GM08714 (cell line): Measurements from ENCODE around the gene CNTNAP4.

ENCODE experiments used
- H3K4me3 ChIP-seq: fragments of 200-500 bp; sonication (Bioruptor generic); 2 replicates; pipeline ENCODE4 v1.5.1; 2014; ENCODE audit warnings: mild to moderate bottlenecking, low read length, inconsistent platforms
- ZNF274 ChIP-seq: IDR thresholded peaks from 2 replicates; pipeline ENCODE4 v1.6.1; 2012; ENCODE audit warnings: mild to moderate bottlenecking, low read depth, low read length

The CNTNAP4 gene

GRCh38 chr16:76524356-76524755 is 247.2 kb downstream of the CNTNAP4 start:
- no peak for TF ChIP-seq ZNF274
- H3K4me3 ChIP-seq = no peak overlapping the region

GRCh38 chr16:76524769-76525168 is 247.6 kb downstream of the CNTNAP4 start:
- H3K4me3 ChIP-seq = no peak overlapping the region
- no peak for TF ChIP-seq ZNF274

GRCh38 chr16:76527244-76527643 is 250.0 kb downstream of the CNTNAP4 start:
- no peak overlapping the region for H3K4me3 ChIP-seq
- TF ChIP-seq ZNF274 = no peak

GRCh38 chr16:76529120-76529519 is 251.9 kb downstream of the CNTNAP4 start:
- no peak overlapping the region for H3K4me3 ChIP-seq
- TF ChIP-seq ZNF274 = no peak

GRCh38 chr16:76531236-76531635 is 254.0 kb downstream of the CNTNAP4 start:
- TF ChIP-seq ZNF274 = no peak
- H3K4me3 ChIP-seq = no peak overlapping the region

- H3K4me3 ChIP-seq = no peak overlapping the region
- no peak for TF ChIP-seq ZNF274
These were observed 255.2 kb downstream of the CNTNAP4 start for GRCh38 chr16:76532188-76532973.

GRCh38 chr16:76539609-76540008 is 262.4 kb downstream of the CNTNAP4 start:
- no peak for TF ChIP-seq ZNF274

GRCh38 chr16:76541070-76541469 is 263.9 kb downstream of the CNTNAP4 start:
- TF ChIP-seq ZNF274 = no peak
- H3K4me3 ChIP-seq = no peak overlapping the region

More at GRCh38 chr16:76539609-76540008, 262.4 kb downstream of the CNTNAP4 start:
- no peak overlapping the region for H3K4me3 ChIP-seq

- no peak overlapping the region for H3K4me3 ChIP-seq
- no peak for TF ChIP-seq ZNF274
These were observed 288.3 kb downstream of the CNTNAP4 start for GRCh38 chr16:76565542-76565941.

GRCh38 chr16:76571755-76572154 is 294.6 kb downstream of the CNTNAP4 start:
- no peak overlapping the region for H3K4me3 ChIP-seq
- no peak for TF ChIP-seq ZNF274

- no peak for TF ChIP-seq ZNF274
- no peak overlapping the region for H3K4me3 ChIP-seq
These were observed 296.1 kb downstream of the CNTNAP4 start for GRCh38 chr16:76573281-76573680.

- TF ChIP-seq ZNF274 = no peak
- no peak overlapping the region for H3K4me3 ChIP-seq
These were observed 297.4 kb downstream of the CNTNAP4 start for GRCh38 chr16:76574651-76575050.

GRCh38 chr16:76576526-76576925 is 299.3 kb downstream of the CNTNAP4 start:
- no peak overlapping the region for H3K4me3 ChIP-seq
- no peak for TF ChIP-seq ZNF274

GRCh38 chr16:76577003-76577402 is 299.8 kb downstream of the CNTNAP4 start:
- no peak overlapping the region for H3K4me3 ChIP-seq
- no peak for TF ChIP-seq ZNF274

- no peak for TF ChIP-seq ZNF274
- H3K4me3 ChIP-seq = no peak overlapping the region; the same call in 1 of the 2 replicates
These were observed 302.2 kb downstream of the CNTNAP4 start for GRCh38 chr16:76579277-76579922.
